Activated naive CD4-positive, alpha-beta T cell treated with anti-CD3 and anti-CD28 coated beads, Interleukin-2, amount 50 U/mL, for 24 hours (primary cell): ENCODE results near the gene PPP1CC.
"Not testable (repeated sequence)": the region's sequence is repeated elsewhere in the genome, so short reads cannot be mapped to it uniquely, and the experiment has no call there.

Experiments
- H3K27ac Mint-ChIP-seq: one replicate; pipeline ENCODE4 v1.8.0; 2021; ENCODE audit warnings: mild to moderate bottlenecking, mixed read lengths
- H3K27me3 Mint-ChIP-seq: one replicate; pipeline ENCODE4 v1.8.0; 2021; ENCODE audit warnings: mixed read lengths
- H3K36me3 Mint-ChIP-seq: one replicate; pipeline ENCODE4 v1.8.0; 2021; ENCODE audit warnings: mixed read lengths
- H3K4me1 Mint-ChIP-seq: one replicate; pipeline ENCODE4 v1.8.0; 2021; ENCODE audit warnings: mixed read lengths
- H3K4me3 Mint-ChIP-seq: one replicate; pipeline ENCODE4 v1.8.0; 2021; ENCODE audit warnings: mild to moderate bottlenecking, mixed read lengths
- H3K9me3 Mint-ChIP-seq: one replicate; pipeline ENCODE4 v1.8.0; 2021; ENCODE audit warnings: mixed read lengths

PPP1CC gene

DNA sequence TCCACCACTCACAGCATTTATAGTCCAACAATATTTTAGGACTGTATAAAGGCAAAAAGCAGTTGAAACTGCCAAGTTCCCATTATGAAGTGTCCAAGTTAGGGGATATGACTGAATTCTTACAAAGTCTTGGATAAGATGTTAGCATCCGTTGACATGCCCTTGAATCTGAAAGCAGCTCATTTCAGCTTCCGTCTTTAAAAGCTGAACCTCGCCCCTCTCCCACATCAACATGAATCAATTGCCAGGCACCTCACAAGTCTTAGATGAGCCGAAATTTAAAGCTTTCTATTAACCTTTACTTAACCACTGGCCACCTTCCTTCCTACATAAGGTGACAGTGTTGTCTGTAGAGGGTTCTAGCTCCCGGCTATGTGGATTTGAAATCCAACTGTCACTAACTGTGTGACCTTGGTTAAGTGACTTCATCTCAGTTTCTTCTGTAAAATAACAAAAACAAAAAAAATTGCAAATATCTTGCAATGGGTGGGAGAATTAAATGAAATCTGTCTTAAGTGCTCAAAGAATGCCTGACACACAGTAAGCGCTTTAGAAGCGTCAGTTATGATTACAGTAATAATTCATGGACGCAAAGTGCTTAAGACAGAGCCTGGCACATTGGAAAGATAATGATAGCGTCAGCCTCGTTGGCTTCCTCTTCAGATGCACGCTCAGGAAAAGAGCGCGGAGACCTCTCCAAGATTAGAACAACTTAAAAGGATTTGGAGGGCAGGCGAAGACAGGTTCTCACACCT lies 1.2 kb downstream of the PPP1CC start:
- Mint-ChIP-seq H3K27ac (peak overlapping the region; percentile 99), H3K36me3 (peaks cover 24% of the 10 kb centered on the region), H3K27me3 (no peaks in the 10 kb centered on the region), H3K9me3 (no peaks in the 10 kb centered on the region), H3K4me3 (peak overlapping the region; percentile 100), H3K4me1 (peaks cover 49% of the 10 kb centered on the region)

GRCh38 chr12:110739894-110740293 lies 2.8 kb downstream of the PPP1CC start:
- Mint-ChIP-seq H3K27ac (peak overlapping the region; percentile 90), H3K9me3 (no peaks in the 10 kb centered on the region), H3K27me3 (no peaks in the 10 kb centered on the region), H3K4me1 (peaks cover 63% of the 10 kb centered on the region), H3K36me3 (peaks cover 26% of the 10 kb centered on the region), H3K4me3 (peak overlapping the region; percentile 100)

GRCh38 chr12:110739488-110739887 lies 3.2 kb downstream of the PPP1CC start:
- Mint-ChIP-seq H3K4me1 (peaks cover 67% of the 10 kb centered on the region), H3K4me3 (peak overlapping the region; percentile 100), H3K9me3 (no peaks in the 10 kb centered on the region), H3K36me3 (peaks cover 27% of the 10 kb centered on the region), H3K27ac (peak overlapping the region; percentile 90), H3K27me3 (no peaks in the 10 kb centered on the region)

DNA sequence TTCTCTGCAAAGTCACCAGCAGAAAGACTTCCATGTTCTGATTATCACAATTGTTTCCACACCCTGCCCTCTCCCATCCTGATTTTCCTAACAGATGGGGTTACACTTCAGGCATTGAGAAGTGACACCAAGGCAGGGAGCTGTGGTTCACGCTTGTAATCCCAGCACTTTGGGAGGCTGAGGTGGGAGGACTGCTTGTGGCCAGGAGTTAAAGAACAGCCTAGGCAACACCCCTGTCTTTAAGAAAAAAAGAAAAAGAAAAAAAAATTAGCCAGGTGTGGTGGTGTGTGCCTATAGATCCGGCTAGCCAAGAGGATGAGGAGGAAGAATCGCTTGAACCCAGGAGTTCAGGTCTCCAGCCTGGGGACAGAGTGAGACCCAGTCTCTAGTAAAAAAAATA lies 5.2 kb downstream of the PPP1CC start:
- Mint-ChIP-seq H3K27me3 (no peaks in the 10 kb centered on the region), H3K36me3 (peaks cover 30% of the 10 kb centered on the region), H3K9me3 (no peaks in the 10 kb centered on the region), H3K4me3 (peak overlapping the region; percentile 88), H3K27ac (peak overlapping the region; percentile 19), H3K4me1 (peaks cover 72% of the 10 kb centered on the region)

- Mint-ChIP-seq H3K4me1 (peaks cover 77% of the 10 kb centered on the region), H3K4me3 (peak overlapping the region; percentile 70), H3K27ac (peak overlapping the region; percentile 23), H3K36me3 (peaks cover 30% of the 10 kb centered on the region)
- H3K9me3 Mint-ChIP-seq, H3K27me3 Mint-ChIP-seq: not testable (repeated sequence)
These were observed 5.7 kb downstream of the PPP1CC start for GRCh38 chr12:110737016-110737415.

DNA sequence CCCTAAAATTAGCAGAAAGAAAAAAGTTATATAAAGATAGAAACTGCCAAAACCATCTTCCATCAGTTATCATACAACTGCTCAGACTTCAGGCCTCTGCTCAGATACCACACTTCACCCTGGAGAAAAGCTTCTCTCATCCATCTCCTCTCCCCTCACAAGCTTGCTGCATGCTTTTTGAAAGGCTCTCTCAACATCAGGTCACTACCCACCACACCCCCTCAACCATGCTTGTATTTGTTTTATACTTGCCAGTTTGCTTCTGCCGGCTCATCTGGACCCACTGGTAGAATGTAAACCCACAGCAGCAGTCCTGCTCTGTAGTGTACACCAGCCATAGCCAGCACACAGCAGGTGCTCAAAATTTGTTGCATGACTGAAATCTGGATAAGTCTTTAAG lies 8.8 kb downstream of the PPP1CC start:
- peak overlapping the region; percentile 56 for H3K4me3 Mint-ChIP-seq
- no peaks in the 10 kb centered on the region for H3K9me3 Mint-ChIP-seq
- peak overlapping the region; percentile 37 for H3K27ac Mint-ChIP-seq
- no peaks in the 10 kb centered on the region for H3K27me3 Mint-ChIP-seq
- peaks cover 22% of the 10 kb centered on the region for H3K36me3 Mint-ChIP-seq
- H3K4me1 Mint-ChIP-seq, result peaks cover 86% of the 10 kb centered on the region

GRCh38 chr12:110733089-110733715 lies 9.5 kb downstream of the PPP1CC start:
- peaks cover 84% of the 10 kb centered on the region for H3K4me1 Mint-ChIP-seq
- peak overlapping the region; percentile 62 for H3K4me3 Mint-ChIP-seq
- no peaks in the 10 kb centered on the region for H3K27me3 Mint-ChIP-seq
- H3K27ac Mint-ChIP-seq, result peak overlapping the region; percentile 59
- H3K9me3 Mint-ChIP-seq, result no peaks in the 10 kb centered on the region
- H3K36me3 Mint-ChIP-seq, result peaks cover 24% of the 10 kb centered on the region

DNA sequence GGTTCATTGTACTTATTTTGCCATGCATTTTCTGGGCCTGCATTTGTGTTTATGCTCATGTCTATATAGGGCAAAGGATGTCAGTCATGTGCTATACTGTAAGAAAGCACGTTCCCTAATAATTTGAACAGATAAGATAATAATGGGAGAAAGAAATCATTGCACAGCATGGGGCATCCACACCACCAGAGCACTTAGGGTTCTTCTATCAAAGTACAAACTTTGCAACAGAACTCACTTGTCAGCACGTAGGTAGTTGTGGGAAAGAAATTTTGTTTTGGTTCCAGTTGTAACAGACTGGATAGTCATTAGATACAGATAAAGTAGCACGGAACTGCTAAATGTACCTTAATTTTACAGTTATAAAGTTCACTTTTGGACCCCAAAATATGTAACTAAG lies 10.1 kb downstream of the PPP1CC start:
- H3K36me3 Mint-ChIP-seq, result peaks cover 28% of the 10 kb centered on the region
- H3K27me3 Mint-ChIP-seq, result no peaks in the 10 kb centered on the region
- peak overlapping the region; percentile 2 for H3K4me3 Mint-ChIP-seq
- H3K4me1 Mint-ChIP-seq, result peaks cover 83% of the 10 kb centered on the region
- H3K9me3 Mint-ChIP-seq, result no peaks in the 10 kb centered on the region
- H3K27ac Mint-ChIP-seq, result peak overlapping the region; percentile 25

GRCh38 chr12:110731479-110731878 lies 11.2 kb downstream of the PPP1CC start:
- Mint-ChIP-seq H3K27me3 (no peaks in the 10 kb centered on the region), H3K4me3 (no peak overlapping the region), H3K36me3 (peaks cover 28% of the 10 kb centered on the region), H3K27ac (no peak overlapping the region), H3K9me3 (no peaks in the 10 kb centered on the region), H3K4me1 (peaks cover 83% of the 10 kb centered on the region)

DNA sequence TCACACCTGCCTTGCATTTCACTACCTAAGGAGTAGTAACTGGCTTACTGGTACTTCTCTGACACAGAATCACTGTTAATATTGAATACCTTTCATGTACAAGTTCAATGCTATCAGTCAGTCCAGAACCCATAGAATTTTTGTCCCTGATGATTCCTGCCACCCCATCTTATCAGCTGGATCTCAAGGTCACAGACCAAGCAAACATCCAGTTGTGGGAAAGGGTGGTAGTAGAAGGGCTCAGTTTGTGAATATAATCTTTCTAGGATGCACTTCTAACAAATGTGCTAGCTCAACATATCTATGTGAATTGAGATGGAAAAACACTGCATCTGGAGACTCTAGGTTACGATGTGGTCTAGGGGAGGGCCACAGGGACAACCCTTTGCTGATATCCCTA lies 14.1 kb downstream of the PPP1CC start:
- peaks cover 29% of the 10 kb centered on the region for H3K36me3 Mint-ChIP-seq
- H3K27ac Mint-ChIP-seq, result peak overlapping the region; percentile 70
- H3K4me3 Mint-ChIP-seq, result no peak overlapping the region
- H3K9me3 Mint-ChIP-seq, result no peaks in the 10 kb centered on the region
- peaks cover 71% of the 10 kb centered on the region for H3K4me1 Mint-ChIP-seq
- no peaks in the 10 kb centered on the region for H3K27me3 Mint-ChIP-seq

DNA sequence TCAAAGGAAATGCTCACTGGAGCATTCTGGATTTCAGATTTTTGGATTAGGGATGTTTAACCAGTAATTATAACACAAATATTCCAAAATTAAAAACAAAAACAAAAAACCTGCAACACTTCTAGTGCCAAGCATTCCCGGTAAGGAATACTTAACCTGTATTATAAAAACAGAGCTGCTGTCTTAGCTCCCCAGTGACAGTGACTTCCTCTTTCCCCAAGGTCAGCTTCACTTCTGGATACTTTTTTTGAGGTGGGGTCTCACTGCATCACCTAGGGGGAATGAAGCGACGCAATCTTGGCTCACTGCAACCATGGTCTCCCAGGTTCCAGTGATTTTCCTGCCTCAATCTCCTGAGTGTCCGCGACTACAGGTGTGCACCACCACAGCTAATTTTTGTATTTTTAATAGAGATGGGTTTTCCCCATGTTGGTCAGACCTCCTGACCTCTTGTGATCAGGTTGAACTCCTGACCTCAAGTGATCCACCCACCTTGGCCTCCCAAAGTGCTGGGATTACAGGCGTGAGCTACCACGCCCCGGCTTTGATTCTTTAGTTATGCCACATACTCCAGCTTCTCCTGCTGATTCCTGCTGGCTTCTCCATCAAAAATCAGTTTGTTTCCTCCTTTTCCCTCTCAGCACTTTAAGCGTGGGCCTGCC lies 15.9 kb downstream of the PPP1CC start:
- no peak overlapping the region for H3K4me3 Mint-ChIP-seq
- H3K9me3 Mint-ChIP-seq, result no peaks in the 10 kb centered on the region

GRCh38 chr12:110726028-110726427 lies 16.7 kb downstream of the PPP1CC start:
- Mint-ChIP-seq H3K4me1 (peaks cover 45% of the 10 kb centered on the region), H3K36me3 (peaks cover 24% of the 10 kb centered on the region), H3K4me3 (no peak overlapping the region), H3K27ac (peak overlapping the region; percentile 62), H3K27me3 (no peaks in the 10 kb centered on the region), H3K9me3 (no peaks in the 10 kb centered on the region)

More for the DNA sequence above, 15.9 kb downstream of the PPP1CC start:
- Mint-ChIP-seq H3K27me3 (no peaks in the 10 kb centered on the region), H3K4me1 (peaks cover 53% of the 10 kb centered on the region), H3K36me3 (peaks cover 29% of the 10 kb centered on the region), H3K27ac (no peak overlapping the region)

GRCh38 chr12:110725267-110725666 lies 17.4 kb downstream of the PPP1CC start:
- H3K4me3 Mint-ChIP-seq, result no peak overlapping the region
- peaks cover 23% of the 10 kb centered on the region for H3K36me3 Mint-ChIP-seq
- no peaks in the 10 kb centered on the region for H3K9me3 Mint-ChIP-seq
- H3K4me1 Mint-ChIP-seq, result peaks cover 38% of the 10 kb centered on the region
- peak overlapping the region; percentile 38 for H3K27ac Mint-ChIP-seq
- no peaks in the 10 kb centered on the region for H3K27me3 Mint-ChIP-seq

DNA sequence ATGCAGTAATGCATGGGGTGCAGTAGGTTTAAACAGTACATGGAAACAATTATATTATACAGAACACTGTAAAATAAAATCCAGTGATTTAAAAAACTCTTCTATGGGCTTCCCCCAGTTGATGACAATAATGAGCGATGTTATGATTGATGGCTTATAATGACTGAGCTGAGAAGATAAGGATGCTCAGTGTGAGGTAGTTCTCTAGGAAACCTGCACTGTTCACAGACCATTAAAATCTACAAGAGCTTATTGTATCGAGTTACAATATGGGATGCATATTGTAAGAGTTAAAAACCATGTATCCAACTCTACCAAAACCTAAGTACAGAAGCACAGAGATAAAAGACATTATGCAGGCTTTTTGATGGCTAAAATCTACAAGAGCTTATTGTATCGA lies 19.8 kb downstream of the PPP1CC start:
- Mint-ChIP-seq H3K4me1 (peaks cover 24% of the 10 kb centered on the region), H3K36me3 (peaks cover 28% of the 10 kb centered on the region)
- H3K27me3 Mint-ChIP-seq, H3K9me3 Mint-ChIP-seq, H3K4me3 Mint-ChIP-seq, H3K27ac Mint-ChIP-seq: not testable (repeated sequence)

- peaks cover 31% of the 10 kb centered on the region for H3K36me3 Mint-ChIP-seq
- no peak overlapping the region for H3K4me3 Mint-ChIP-seq
- no peaks in the 10 kb centered on the region for H3K9me3 Mint-ChIP-seq
- peaks cover 24% of the 10 kb centered on the region for H3K4me1 Mint-ChIP-seq
- no peak overlapping the region for H3K27ac Mint-ChIP-seq
- no peaks in the 10 kb centered on the region for H3K27me3 Mint-ChIP-seq
These were observed 21.1 kb downstream of the PPP1CC start for GRCh38 chr12:110721570-110721969.

DNA sequence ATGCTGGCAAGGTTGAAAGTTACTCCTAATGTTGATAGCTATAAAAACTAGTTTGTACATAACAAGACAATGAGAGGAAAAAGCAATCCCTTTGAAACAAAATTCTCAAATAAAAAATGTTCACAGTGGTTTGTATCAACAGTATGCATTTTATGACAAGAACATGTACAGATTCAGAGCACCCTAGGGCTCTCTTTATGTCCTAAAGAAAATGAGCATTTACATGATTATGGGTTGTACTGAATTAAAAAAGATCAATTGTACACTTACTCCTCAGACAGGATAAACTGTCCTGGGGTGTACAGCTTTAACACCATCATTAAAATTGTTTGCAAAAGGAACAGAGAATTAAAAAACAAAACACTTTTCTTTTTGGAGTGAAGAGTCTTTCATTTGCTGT lies 22.2 kb downstream of the PPP1CC start:
- no peak overlapping the region for H3K4me3 Mint-ChIP-seq
- H3K9me3 Mint-ChIP-seq, result no peaks in the 10 kb centered on the region
- H3K4me1 Mint-ChIP-seq, result peaks cover 19% of the 10 kb centered on the region
- peak overlapping the region; percentile 41 for H3K27ac Mint-ChIP-seq
- H3K36me3 Mint-ChIP-seq, result peaks cover 28% of the 10 kb centered on the region
- H3K27me3 Mint-ChIP-seq, result no peaks in the 10 kb centered on the region
